ENCODE measurements around the gene SETD4. TPM values are rescaled to one million over a fixed set of nuclear protein-coding genes. Genes with fewer than 3 reads are reported as not detected.

The SETD4 gene
- total and polyA plus RNA-seq, 2 of the 8 experiments (the other 6 are each of a cell fraction or from before 2014, with no cell fraction given): 20.1 to 46.6 TPM

DNA sequence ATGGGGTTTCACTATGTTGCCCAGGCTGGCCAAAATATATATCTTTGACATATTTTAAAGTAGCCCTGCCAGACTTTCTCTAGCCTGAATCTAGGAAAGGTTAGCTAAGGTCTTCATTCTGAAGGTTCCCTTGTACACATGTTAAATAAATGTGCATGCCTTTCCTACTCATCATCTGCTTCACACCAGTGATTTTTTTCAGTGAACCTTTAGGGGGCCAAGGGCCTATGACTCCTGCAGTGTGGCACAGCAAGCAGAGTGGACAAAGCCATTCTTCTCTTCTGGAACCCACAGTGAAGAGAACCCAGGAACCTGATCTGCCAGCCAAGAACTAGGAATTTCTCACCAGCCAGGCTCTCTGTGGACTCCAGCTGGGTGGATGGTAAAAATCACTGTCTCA lies 32.4 kb upstream of the SETD4 start:
- no peak overlapping the region for H4K5ac ChIP-seq (ENCODE audit: insufficient read length, low read depth, low read length)
- H2AK5ac ChIP-seq (ENCODE audit: low read depth, low read length): no peak overlapping the region
- H2BK20ac ChIP-seq (ENCODE audit: low read length): no peak overlapping the region
- ChIA-PET POLR2A (ENCODE audit: partially characterized antibody) (interaction anchor here (1.0 kb wide), 1 partner anchor 10 kb away, joined by 3 read pairs; no protein-coding TSS in a partner anchor), CTCF (ENCODE audit: partially characterized antibody) (interaction anchor here (1.0 to 8.3 kb wide), 3 partner anchors 8 to 28 kb away, joined by 5 to 48 read pairs (median 7); partner anchors contain the start of gene CBR1)
- DNase-seq (ENCODE audit: low read depth in 1 of 2, low spot score in 2 of 2) (no peak), FAIRE-seq (no peak)
- no peak overlapping the region for H4K8ac ChIP-seq (ENCODE audit: extremely low read depth, insufficient read depth, low read length)
- no peak overlapping the region for H4K91ac ChIP-seq (replicated peaks; ENCODE audit: insufficient read length, low read length)
- H3K36me3 ChIP-seq (ENCODE audit: control insufficient read depth in 2 of 4, insufficient read depth in 4 of 4, low read length in 3 of 4): peaks cover 0 to 7% (median 1%) of the 10 kb centered on the region in 4 experiments; a peak in 1 of 8 replicates
- H4K20me1 ChIP-seq (replicated peaks in 1 of 2; ENCODE audit: control insufficient read depth in 1 of 2, insufficient read depth in 2 of 2, low read length in 2 of 2): no peaks in the 10 kb centered on the region
- no peaks in the 10 kb centered on the region for H3K79me1 ChIP-seq (ENCODE audit: low read depth, low read length)
- H2AFZ ChIP-seq (ENCODE audit: low read length): no peak overlapping the region
- H3K18ac ChIP-seq (ENCODE audit: extremely low read depth, low read length): no peak overlapping the region
- H2BK5ac ChIP-seq (ENCODE audit: low read depth, low read length): no peak overlapping the region
- H3K56ac ChIP-seq (replicated peaks; ENCODE audit: insufficient read length, low read depth, low read length): no peak overlapping the region
- no peak overlapping the region for H3K9ac ChIP-seq (replicated peaks in 1 of 4; ENCODE audit: extremely low read depth in 1 of 4, low read depth in 3 of 4, low read length in 3 of 4)
- peaks cover under 1 to 11% (median 5%) of the 10 kb centered on the region in 4 experiments; a peak in 5 of 7 replicates for H3K4me1 ChIP-seq (replicated peaks in 1 of 4; ENCODE audit: control insufficient read depth in 3 of 4, insufficient read depth in 4 of 4, low read length in 3 of 4)
- H2BK12ac ChIP-seq (ENCODE audit: low read depth, low read length): no peak overlapping the region
- no peak overlapping the region for H2BK15ac ChIP-seq (ENCODE audit: low read length)
- H3K27me3 ChIP-seq (replicated peaks in 1 of 4; ENCODE audit: control insufficient read depth in 3 of 4, extremely low read depth in 1 of 4, insufficient read depth in 3 of 4, low read length in 3 of 4): no peaks in the 10 kb centered on the region
- H3K14ac ChIP-seq (ENCODE audit: insufficient read length): no peak overlapping the region
- no peak overlapping the region for H3K4me2 ChIP-seq (ENCODE audit: insufficient read depth in 1 of 2, low read depth in 2 of 2, low read length in 2 of 2)
- no peak overlapping the region for H3K4ac ChIP-seq (replicated peaks; ENCODE audit: insufficient read length, low read depth, low read length)
- H3K23ac ChIP-seq (ENCODE audit: insufficient read length): no peak overlapping the region
- no peak overlapping the region for H3K27ac ChIP-seq (ENCODE audit: low read depth, low read length)
- no peak overlapping the region for H3K4me3 ChIP-seq (ENCODE audit: extremely low read depth in 1 of 4, insufficient read depth in 2 of 4, low read depth in 3 of 4, low read length in 4 of 4)
- no peak overlapping the region for H2BK120ac ChIP-seq (replicated peaks; ENCODE audit: low read depth, low read length)
- peaks cover 16 to 20% of the 10 kb centered on the region in 2 experiments for H3K9me3 ChIP-seq (ENCODE audit: insufficient read depth in 2 of 2, low read depth in 1 of 2, low read length in 1 of 2)
- no peaks in the 10 kb centered on the region for H3K79me2 ChIP-seq (ENCODE audit: control insufficient read depth in 1 of 2, insufficient read depth in 2 of 2, low read length in 2 of 2)
- no peaks in the 10 kb centered on the region for H3K23me2 ChIP-seq (ENCODE audit: low read depth, low read length)
- no peak for TF ChIP-seq SAP30 (IDR thresholded peaks at IDR 0.05; ENCODE audit: insufficient read depth, insufficient replicate concordance, low read length)
- TF ChIP-seq CREB1 (IDR thresholded peaks at IDR 0.05): no peak
- TF ChIP-seq KDM4A (IDR thresholded peaks at IDR 0.05; ENCODE audit: low read depth, low read length, severe bottlenecking): no peak
- TF ChIP-seq GABPA (IDR thresholded peaks at IDR 0.05; ENCODE audit: borderline replicate concordance, insufficient read depth, low read length): no peak
- no peak for TF ChIP-seq SUZ12 (IDR thresholded peaks at IDR 0.05; ENCODE audit: low read length)
- no peak for TF ChIP-seq SRF (IDR thresholded peaks at IDR 0.05; ENCODE audit: low read depth, low read length)
- TF ChIP-seq MAFK (IDR thresholded peaks at IDR 0.05; ENCODE audit: low read depth, low read length): no peak
- no peak for TF ChIP-seq KDM5A (IDR thresholded peaks at IDR 0.05; ENCODE audit: low read length)
- TF ChIP-seq CBX8 (IDR thresholded peaks at IDR 0.05; ENCODE audit: borderline replicate concordance, low read depth, low read length): no peak
- TF ChIP-seq HDAC2 (IDR thresholded peaks at IDR 0.05; ENCODE audit: borderline replicate concordance in 1 of 2, low read depth in 2 of 2, low read length in 2 of 2): no peak
- no peak for TF ChIP-seq NRF1 (IDR thresholded peaks at IDR 0.05; ENCODE audit: low read depth, low read length)
- TF ChIP-seq RAD21 (IDR thresholded peaks at IDR 0.05 in 1 of 2, conservative IDR thresholded peaks at IDR 0.05 in 1 of 2; ENCODE audit: low read depth in 2 of 2, low read length in 2 of 2): no peak
- TF ChIP-seq ASH2L (IDR thresholded peaks at IDR 0.05; ENCODE audit: low read length): no peak
- TF ChIP-seq BCL11A (IDR thresholded peaks at IDR 0.05; ENCODE audit: low read depth in 2 of 2, low read length in 2 of 2): no peak
- TF ChIP-seq BRCA1 (IDR thresholded peaks at IDR 0.05; ENCODE audit: low read depth, low read length): no peak
